Measurements from ENCODE around the gene CASTOR1. TPM values are rescaled to one million over a fixed set of nuclear protein-coding genes. Genes with fewer than 3 reads are reported as not detected.

The CASTOR1 gene
- total RNA-seq, 1 donor = 5.8 TPM

GRCh38 chr22:30336752-30337460, 47.6 kb upstream of the CASTOR1 start:
- no peak for TF ChIP-seq CTCF (IDR thresholded peaks at IDR 0.05; ENCODE audit: extremely low read depth, low read depth, low read length)
- Histone ChIP-seq H3K4me3 (ENCODE audit: insufficient read depth, low read length) (no peak overlapping the region), H3K9me3 (ENCODE audit: low read depth, low read length) (no peaks in the 10 kb centered on the region), H3K4me1 (ENCODE audit: insufficient read depth, low read length) (no peaks in the 10 kb centered on the region), H2AFZ (ENCODE audit: low read length) (no peak overlapping the region), H3K27ac (ENCODE audit: low read depth, low read length) (no peak overlapping the region), H3K36me3 (ENCODE audit: insufficient read depth, low read length) (peaks cover 91% of the 10 kb centered on the region), H3K27me3 (ENCODE audit: insufficient read depth, low read length) (no peaks in the 10 kb centered on the region), H4K20me1 (ENCODE audit: insufficient read depth, low read length) (peaks cover 10% of the 10 kb centered on the region), H3K4me2 (ENCODE audit: insufficient read depth, low read length) (no peak overlapping the region), H3K79me2 (ENCODE audit: insufficient read depth, low read length) (no peaks in the 10 kb centered on the region)
- DNase-seq (ENCODE audit: insufficient read length, low spot score, missing footprints) = peak; percentile 37

GRCh38 chr22:30335236-30335635, 45.9 kb upstream of the CASTOR1 start:
- Histone ChIP-seq H3K36me3 (ENCODE audit: insufficient read depth, low read length) (peaks cover 90% of the 10 kb centered on the region), H4K20me1 (ENCODE audit: insufficient read depth, low read length) (peaks cover 10% of the 10 kb centered on the region), H3K4me1 (ENCODE audit: insufficient read depth, low read length) (no peaks in the 10 kb centered on the region), H3K9me3 (ENCODE audit: low read depth, low read length) (no peaks in the 10 kb centered on the region), H3K79me2 (ENCODE audit: insufficient read depth, low read length) (no peaks in the 10 kb centered on the region), H2AFZ (ENCODE audit: low read length) (no peak overlapping the region), H3K4me2 (ENCODE audit: insufficient read depth, low read length) (no peak overlapping the region), H3K27ac (ENCODE audit: low read depth, low read length) (no peak overlapping the region), H3K27me3 (ENCODE audit: insufficient read depth, low read length) (no peaks in the 10 kb centered on the region), H3K4me3 (ENCODE audit: insufficient read depth, low read length) (no peak overlapping the region)
- no peak for TF ChIP-seq CTCF (IDR thresholded peaks at IDR 0.05; ENCODE audit: extremely low read depth, low read depth, low read length)
- peak; percentile 77 for DNase-seq (ENCODE audit: insufficient read length, low spot score, missing footprints)

- Histone ChIP-seq H3K4me3 (ENCODE audit: insufficient read depth, low read length) (no peak overlapping the region), H4K20me1 (ENCODE audit: insufficient read depth, low read length) (peaks cover 8% of the 10 kb centered on the region), H3K79me2 (ENCODE audit: insufficient read depth, low read length) (no peaks in the 10 kb centered on the region), H3K36me3 (ENCODE audit: insufficient read depth, low read length) (peaks cover 86% of the 10 kb centered on the region), H3K27me3 (ENCODE audit: insufficient read depth, low read length) (no peaks in the 10 kb centered on the region), H2AFZ (ENCODE audit: low read length) (no peak overlapping the region), H3K4me1 (ENCODE audit: insufficient read depth, low read length) (no peaks in the 10 kb centered on the region), H3K4me2 (ENCODE audit: insufficient read depth, low read length) (no peak overlapping the region), H3K27ac (ENCODE audit: low read depth, low read length) (no peak overlapping the region), H3K9me3 (ENCODE audit: low read depth, low read length) (no peaks in the 10 kb centered on the region)
- peak; percentile 73 for DNase-seq (ENCODE audit: insufficient read length, low spot score, missing footprints)
- no peak for TF ChIP-seq CTCF (IDR thresholded peaks at IDR 0.05; ENCODE audit: extremely low read depth, low read depth, low read length)
These were observed 45.3 kb upstream of the CASTOR1 start for GRCh38 chr22:30334646-30335045.

GRCh38 chr22:30333707-30334087, 44.4 kb upstream of the CASTOR1 start:
- H4K20me1 ChIP-seq (ENCODE audit: insufficient read depth, low read length) = peaks cover 8% of the 10 kb centered on the region
- H3K27ac ChIP-seq (ENCODE audit: low read depth, low read length) = no peak overlapping the region
- no peak overlapping the region for H3K4me2 ChIP-seq (ENCODE audit: insufficient read depth, low read length)
- no peaks in the 10 kb centered on the region for H3K79me2 ChIP-seq (ENCODE audit: insufficient read depth, low read length)
- no peak overlapping the region for H2AFZ ChIP-seq (ENCODE audit: low read length)
- H3K4me1 ChIP-seq (ENCODE audit: insufficient read depth, low read length) = no peaks in the 10 kb centered on the region
- H3K36me3 ChIP-seq (ENCODE audit: insufficient read depth, low read length) = peaks cover 81% of the 10 kb centered on the region
- no peaks in the 10 kb centered on the region for H3K9me3 ChIP-seq (ENCODE audit: low read depth, low read length)
- DNase-seq (ENCODE audit: insufficient read length, low spot score, missing footprints) = no peak
- TF ChIP-seq CTCF (IDR thresholded peaks at IDR 0.05; ENCODE audit: extremely low read depth, low read depth, low read length) = no peak
- no peak overlapping the region for H3K4me3 ChIP-seq (ENCODE audit: insufficient read depth, low read length)
- no peaks in the 10 kb centered on the region for H3K27me3 ChIP-seq (ENCODE audit: insufficient read depth, low read length)
